ENCODE data around the gene SSUH2.
"Not testable (repeated sequence)": the region's sequence is repeated elsewhere in the genome, so short reads cannot be mapped to it uniquely, and the experiment has no call there.

The SSUH2 gene

DNA sequence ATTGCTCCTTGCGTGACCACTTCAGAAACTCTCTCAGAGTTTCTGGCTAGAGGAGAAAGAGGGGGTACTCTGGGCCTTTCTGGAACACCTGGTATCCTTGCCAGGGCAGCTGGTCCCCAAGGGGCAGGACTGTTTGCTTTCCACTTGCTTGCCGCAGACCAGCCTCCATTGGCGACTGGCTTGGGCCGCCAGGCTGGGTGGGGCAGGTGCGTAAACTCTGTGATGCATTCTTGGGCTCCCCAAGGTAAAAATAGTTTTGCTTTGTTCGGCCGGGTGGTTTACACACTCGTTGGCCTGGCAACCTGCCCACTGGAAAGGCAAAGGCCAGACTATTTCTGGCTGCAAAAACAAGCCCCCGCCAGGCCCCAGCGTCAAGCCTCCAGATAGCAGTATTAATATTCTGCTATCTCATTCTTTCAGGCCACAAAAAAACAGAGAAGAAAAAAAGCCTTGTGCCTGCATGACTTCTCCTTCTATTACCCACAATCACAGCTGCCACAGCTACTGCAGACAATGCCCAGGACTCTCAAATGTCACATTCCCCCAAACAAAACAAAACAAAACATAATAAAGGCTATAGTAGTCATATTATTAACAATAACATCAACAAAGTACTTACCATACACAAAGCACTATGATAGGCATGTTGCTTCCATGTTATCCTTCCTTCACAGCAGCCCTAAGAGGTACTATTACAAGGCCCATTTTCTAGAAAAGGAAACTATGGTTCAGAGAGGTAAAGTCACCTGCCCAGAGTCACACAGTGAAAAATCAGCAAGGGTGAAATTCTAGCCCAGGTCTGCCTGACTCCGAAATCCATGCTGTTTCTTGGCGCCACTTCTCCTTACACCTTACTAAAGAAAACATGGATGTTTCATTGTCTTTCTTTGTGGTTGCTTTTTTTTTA, 14.0 kb upstream of the SSUH2 start:
- DNase-seq, result peak; percentile 76

- DNase-seq, result no peak
Measured at GRCh38 chr3:8657804-8658305, 13.3 kb upstream of the SSUH2 start.

DNA sequence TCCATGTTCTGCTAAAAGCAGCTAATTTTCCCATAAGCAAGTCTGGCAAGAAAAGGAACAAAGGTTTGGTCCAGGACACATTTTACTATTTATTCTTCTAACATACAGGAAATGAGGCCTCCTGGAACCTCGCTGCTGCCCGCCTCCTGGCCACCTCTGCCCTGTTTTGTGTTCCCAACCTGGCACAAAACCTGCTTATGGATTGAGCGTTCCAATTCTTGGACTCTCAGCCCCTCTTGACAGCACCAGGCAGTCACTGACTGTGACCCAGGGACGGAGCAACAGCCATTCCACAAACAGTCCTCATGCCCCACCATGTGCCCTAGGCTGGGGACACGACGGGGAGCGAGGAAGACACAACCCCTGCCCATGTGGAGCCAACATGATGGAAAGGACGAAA, 11.6 kb upstream of the SSUH2 start:
- no peak for DNase-seq

- DNase-seq, result no peak
Measured at GRCh38 chr3:8655387-8655835, 10.8 kb upstream of the SSUH2 start.

DNA sequence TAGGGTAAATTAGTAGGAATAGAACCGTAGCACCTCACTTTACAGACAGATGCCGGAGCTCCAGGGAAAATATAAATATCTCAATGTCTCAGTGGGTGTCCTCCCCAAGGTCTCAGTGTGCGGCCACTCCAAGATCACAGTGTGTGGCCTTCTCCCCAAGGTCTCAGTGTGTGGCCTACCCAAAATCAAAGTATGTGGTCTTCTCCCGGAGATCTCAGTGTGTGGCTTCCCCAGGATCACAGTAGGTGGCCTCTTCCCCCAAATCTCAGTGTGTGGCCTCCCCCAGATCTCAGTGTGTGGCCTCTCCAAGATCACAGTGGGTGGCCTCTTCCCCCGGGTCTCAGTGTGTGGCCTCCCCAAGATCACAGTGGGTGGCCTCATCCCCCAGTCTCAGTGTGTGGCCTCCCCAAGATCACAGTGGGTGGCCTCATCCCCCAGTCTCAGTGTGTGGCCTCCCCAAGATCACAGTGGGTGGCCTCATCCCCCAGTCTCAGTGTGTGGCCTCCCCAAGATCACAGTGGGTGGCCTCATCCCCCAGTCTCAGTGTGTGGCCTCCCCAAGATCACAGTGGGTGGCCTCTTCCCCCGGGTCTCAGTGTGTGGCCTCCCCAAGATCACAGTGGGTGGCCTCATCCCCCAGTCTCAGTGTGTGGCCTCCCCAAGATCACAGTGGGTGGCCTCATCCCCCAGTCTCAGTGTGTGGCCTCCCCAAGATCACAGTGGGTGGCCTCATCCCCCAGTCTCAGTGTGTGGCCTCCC, 10.2 kb upstream of the SSUH2 start:
- DNase-seq, result not testable (repeated sequence)

- DNase-seq, result no peak
Measured at GRCh38 chr3:8653800-8654408, 9.3 kb upstream of the SSUH2 start.

DNA sequence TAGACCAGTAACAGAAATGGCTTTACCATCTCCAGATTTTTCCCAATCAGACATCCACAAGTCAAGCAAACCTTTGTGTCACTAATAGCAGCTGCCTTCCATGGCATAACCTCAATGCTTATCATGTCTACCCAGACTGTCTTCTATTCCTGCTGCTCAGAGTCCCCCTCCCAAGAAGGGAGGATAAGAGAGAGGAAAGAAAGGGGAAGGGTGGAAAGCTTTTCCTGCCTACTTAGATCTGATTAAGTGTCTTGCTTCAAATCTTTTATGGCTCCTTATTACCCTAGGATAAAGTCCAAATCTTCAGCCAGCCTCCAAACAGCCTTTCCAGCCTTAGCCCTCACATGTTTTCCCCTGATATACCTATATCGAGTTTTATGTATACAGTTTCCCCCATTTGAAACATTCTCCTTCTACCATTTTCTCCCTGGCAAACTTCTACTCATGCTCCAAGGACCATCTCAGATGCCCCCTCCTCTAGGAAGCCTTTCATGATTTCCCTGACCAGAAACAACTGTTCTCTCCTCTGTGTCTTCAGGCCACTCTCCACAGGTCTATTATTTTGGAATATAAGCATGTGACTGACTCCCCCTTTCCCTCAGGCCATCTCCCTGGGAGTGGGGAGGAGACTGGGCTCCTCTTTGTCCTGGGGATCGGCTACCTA, 7.9 kb upstream of the SSUH2 start:
- DNase-seq, result no peak

DNA sequence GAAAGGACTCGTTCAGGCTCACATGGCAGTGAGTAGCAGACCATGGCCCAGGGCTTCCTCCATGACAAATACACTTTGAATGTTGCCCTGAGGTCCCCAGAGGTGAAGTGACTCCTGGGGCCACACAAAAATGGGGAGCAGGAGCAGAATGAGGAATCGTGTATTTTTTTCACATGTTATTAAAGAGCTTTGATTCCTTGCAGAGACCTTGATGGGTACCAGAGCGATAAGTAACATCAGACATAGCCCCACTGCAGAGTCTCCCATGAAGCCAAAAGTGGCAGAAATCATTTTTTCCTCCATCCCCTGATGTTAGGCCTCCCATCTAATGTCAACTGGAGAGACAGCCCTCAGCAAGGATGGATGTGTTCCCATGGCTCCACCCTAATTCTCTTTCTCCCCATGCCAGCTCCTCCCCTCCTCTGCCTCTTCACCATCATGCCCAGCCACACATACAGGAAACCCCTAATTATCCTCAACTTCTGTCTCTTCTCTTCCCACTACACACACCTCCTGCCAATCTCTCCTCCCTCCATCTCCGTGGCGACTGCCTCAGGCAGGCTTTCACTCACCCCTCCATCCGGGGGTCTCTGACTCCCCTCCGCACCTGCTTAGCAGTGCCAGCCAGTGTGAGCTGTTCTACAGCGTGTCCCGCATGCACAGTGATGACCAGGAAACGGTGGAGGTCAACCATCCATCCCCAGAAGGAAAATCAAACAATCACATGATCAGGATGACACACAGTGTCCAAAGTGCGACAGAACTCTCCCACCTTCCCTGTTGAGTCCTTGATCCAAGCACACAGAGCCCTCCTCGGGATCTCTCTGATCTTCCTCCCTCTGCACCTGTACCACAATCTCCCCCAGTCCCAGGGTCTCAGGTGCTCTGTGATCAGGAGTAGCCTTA, 7.1 kb upstream of the SSUH2 start:
- no peak for DNase-seq

DNA sequence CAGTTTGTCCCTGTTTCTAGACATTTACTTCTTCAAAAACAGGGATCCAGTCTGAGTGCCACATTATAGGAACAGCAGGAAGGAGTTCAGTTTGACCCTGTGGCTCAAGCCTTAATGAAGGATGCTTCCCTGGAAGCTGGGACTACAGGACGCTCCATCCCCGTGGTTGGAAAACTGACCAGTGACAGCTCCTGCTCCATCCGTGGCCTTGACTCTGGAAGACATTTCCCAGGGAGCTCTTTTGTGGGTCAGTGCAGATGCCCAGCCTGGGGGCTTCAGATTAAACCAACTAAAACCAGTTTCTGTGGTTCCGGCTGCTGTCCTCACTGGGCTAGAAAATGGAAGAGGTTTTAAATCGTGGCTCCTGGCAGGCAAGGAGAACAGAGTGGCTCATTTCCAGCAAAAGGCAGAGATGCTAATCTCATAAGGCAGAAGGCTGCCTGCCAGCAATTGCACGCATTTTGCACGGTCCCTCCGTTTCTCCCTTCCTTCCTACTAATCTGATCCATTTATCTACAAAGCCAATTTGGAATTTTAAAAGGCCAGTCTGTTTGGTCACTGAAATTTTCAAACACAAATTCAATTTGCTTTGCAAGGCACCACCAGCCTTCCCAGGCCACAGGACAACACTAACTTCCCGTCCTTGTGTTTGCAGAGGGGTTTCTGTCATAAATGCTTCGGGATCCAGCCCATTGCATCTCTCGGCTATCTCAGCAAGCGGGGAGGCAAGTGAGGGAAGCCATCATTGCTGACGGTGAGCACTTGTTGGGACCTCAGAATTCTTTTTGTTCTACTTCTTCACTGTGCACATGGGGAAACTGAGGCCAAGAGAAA, 6.2 kb upstream of the SSUH2 start:
- no peak for DNase-seq

- no peak for DNase-seq
Measured at GRCh38 chr3:8649757-8650156, 5.2 kb upstream of the SSUH2 start.

GRCh38 chr3:8648909-8649741, 4.5 kb upstream of the SSUH2 start:
- no peak for DNase-seq

GRCh38 chr3:8647137-8647985, 2.8 kb upstream of the SSUH2 start:
- DNase-seq, result no peak

DNA sequence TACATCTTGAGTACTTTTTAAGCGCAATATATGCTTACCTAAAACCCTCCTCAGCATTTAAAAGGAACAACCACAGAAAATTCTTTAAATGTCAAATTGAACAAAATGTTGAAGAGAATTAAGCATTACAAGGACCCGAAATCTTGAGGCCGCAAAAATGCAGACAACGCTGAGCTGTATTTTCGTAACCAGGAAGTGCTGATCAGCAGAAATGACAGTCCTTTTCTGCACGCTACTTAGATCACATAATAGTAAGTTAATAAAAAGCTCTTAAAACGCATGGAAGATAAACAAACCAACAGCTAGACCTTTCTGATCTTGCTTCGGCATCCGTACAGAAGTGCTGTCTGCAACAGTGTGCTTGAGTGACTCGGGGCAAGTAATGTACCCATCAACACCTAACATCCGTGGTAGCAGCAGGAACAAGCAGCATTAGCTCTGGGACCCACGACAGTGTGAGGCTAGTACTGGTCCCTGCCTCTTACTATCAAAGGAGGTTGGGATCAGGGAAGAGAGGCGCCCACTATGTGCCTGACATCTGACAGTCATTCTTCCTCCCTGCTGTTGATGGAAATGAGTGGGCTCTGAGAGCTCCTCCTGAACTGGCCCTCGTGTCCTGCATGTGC, 1.8 kb upstream of the SSUH2 start:
- no peak for DNase-seq

DNA sequence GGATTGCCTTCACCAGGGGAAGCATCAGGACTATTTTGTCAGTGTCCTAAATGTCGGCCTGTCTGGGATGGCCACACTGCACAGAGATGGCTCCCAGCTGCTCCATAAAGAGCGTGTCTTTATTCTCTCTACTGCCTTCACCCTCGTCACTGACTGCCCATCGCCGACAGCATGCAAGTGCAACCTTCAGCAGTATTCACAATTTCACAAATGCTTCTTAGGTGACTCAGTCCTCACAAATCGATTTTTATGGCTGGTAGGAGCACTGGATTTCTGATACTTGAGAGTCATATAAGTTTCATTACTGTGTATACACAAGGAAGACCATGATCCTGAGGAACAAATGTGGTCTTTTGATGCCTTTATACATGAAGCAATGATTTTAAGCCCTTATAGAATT, 1.1 kb upstream of the SSUH2 start:
- no peak for DNase-seq

- DNase-seq, result no peak
Measured at GRCh38 chr3:8643693-8644365, 769 bp downstream of the SSUH2 start.

DNA sequence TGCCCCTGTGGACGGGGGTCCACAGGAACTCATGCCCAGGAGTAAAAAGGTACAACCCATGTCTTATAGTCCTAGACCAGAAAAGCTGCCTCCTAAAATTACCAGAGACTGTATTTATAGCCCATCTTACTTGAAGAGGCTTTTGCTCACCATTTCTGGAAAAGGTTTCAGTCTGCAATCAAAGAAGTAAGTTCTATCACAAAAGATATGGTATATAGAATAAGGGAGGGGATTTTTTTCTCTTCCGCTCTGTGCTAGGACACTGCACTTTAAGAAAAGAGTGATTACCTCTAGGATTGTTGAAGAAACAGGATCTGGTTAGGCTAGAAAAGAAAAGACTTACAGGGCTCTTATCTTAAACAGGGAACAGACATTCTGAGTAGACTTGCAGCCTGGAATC, 2.6 kb downstream of the SSUH2 start:
- DNase-seq, result no peak

DNA sequence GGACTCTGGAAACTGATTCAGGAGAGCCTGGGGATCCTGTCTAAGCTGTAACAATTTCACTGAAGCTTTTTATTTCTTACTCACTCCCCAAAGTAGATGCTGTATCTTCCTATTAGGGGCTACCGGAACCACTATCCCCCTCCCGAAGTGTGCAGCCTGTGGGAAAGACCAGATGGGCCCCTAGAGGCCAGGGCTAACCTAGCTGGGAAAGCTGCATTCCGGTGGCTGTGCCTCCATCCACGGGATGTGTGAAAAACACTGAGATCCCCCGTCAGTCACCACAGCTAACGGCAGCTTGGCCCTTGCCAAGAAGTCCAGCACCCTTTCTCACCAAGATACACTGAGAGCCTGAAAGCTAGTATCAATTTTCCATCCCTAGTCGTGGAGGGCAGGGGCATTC, 3.1 kb downstream of the SSUH2 start:
- no peak for DNase-seq

DNA sequence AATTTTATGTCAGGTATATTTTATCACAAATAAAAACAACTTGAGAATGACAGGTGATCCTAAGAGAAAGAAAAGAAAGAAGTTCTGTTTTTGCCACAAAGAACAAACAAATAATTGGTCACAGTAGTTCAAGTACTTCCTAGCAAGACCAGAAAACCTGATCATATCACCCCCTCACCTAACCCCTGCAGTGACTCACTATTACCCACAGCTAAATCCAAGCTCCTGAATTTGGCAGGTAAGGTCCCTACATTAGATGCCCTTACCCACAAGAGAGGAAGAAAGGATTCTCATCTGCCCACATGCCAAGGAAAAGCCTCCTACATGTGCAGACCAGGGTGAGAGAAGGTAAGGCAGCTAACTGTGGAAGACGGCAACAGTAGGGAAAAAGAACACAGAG, 4.4 kb downstream of the SSUH2 start:
- DNase-seq, result no peak
